AG09309 (cell line): Measurements from ENCODE around the gene SLC37A2.

Experiments used
- DNase-seq: peaks from one replicate; pipeline ENCODE4 v3.0.0-alpha.2; 2010; ENCODE audit warnings: low read depth
- H3K4me3 ChIP-seq: 2 replicates; pipeline ENCODE4 v1.5.1; 2011; ENCODE audit warnings: mild to moderate bottlenecking, low read depth, low read length, moderate library complexity; ENCODE audit not compliant: control insufficient read depth
- CTCF ChIP-seq: IDR thresholded peaks from 2 replicates; pipeline ENCODE4 v1.5.1; 2011; ENCODE audit warnings: mild to moderate bottlenecking, low read depth, low read length, inconsistent platforms; ENCODE audit not compliant: insufficient read depth, control insufficient read depth; ENCODE audit errors: missing control alignments

SLC37A2 gene

GRCh38 chr11:125072961-125073590 lies 10.0 kb downstream of the SLC37A2 start:
- DNase-seq = no peak
- TF ChIP-seq CTCF = no peak
- H3K4me3 ChIP-seq = no peak overlapping the region

- no peak for DNase-seq
- TF ChIP-seq CTCF = no peak
- H3K4me3 ChIP-seq = no peak overlapping the region
Measured at GRCh38 chr11:125073616-125074483, 10.7 kb downstream of the SLC37A2 start.

- H3K4me3 ChIP-seq = no peak overlapping the region
- TF ChIP-seq CTCF = no peak
- DNase-seq = no peak
Measured at GRCh38 chr11:125074511-125075241, 11.6 kb downstream of the SLC37A2 start.

- no peak for TF ChIP-seq CTCF
- H3K4me3 ChIP-seq = no peak overlapping the region
- DNase-seq = no peak
Measured at GRCh38 chr11:125075242-125075625, 12.1 kb downstream of the SLC37A2 start.

- H3K4me3 ChIP-seq = no peak overlapping the region
- TF ChIP-seq CTCF = no peak
- DNase-seq = no peak
Measured at GRCh38 chr11:125075900-125076317, 12.8 kb downstream of the SLC37A2 start.

- DNase-seq = no peak
- no peak for TF ChIP-seq CTCF
- H3K4me3 ChIP-seq = no peak overlapping the region
Measured at GRCh38 chr11:125076378-125076945, 13.4 kb downstream of the SLC37A2 start.
